ENCODE results near the gene CCDC18.
"Not testable (repeated sequence)": the region's sequence is repeated elsewhere in the genome, so short reads cannot be mapped to it uniquely, and the experiment has no call there.

CCDC18 gene

GRCh38 chr1:93260726-93261125 lies 80.2 kb downstream of the CCDC18 start:
- H3K79me2 ChIP-seq (ENCODE audit: control insufficient read depth, insufficient read depth, low read length, unreplicated experiment); H3K27me3 ChIP-seq (ENCODE audit: insufficient read depth, low read length); H2AFZ ChIP-seq (ENCODE audit: low read length, unreplicated experiment); H3K4me3 ChIP-seq (ENCODE audit: low read depth, low read length); H3K27ac ChIP-seq (ENCODE audit: low read depth, low read length); H3K4me1 ChIP-seq (ENCODE audit: control insufficient read depth, insufficient read depth, low read length, unreplicated experiment): not testable (repeated sequence)
- peaks cover 53% of the 10 kb centered on the region for H3K36me3 ChIP-seq (ENCODE audit: insufficient read depth, low read length)

GRCh38 chr1:93262645-93263044 lies 82.1 kb downstream of the CCDC18 start:
- H3K4me1 ChIP-seq (ENCODE audit: control insufficient read depth, insufficient read depth, low read length, unreplicated experiment): peaks cover 2% of the 10 kb centered on the region
- no peak overlapping the region for H2AFZ ChIP-seq (ENCODE audit: low read length, unreplicated experiment)
- H3K27me3 ChIP-seq (ENCODE audit: insufficient read depth, low read length): no peaks in the 10 kb centered on the region
- peaks cover 56% of the 10 kb centered on the region for H3K36me3 ChIP-seq (ENCODE audit: insufficient read depth, low read length)
- no peak overlapping the region for H3K4me3 ChIP-seq (ENCODE audit: low read depth, low read length)
- H3K79me2 ChIP-seq (ENCODE audit: control insufficient read depth, insufficient read depth, low read length, unreplicated experiment): no peaks in the 10 kb centered on the region
- H3K27ac ChIP-seq (ENCODE audit: low read depth, low read length): no peak overlapping the region

- H3K4me3 ChIP-seq (ENCODE audit: low read depth, low read length): not testable (repeated sequence)
Measured at GRCh38 chr1:93268888-93269287, 88.4 kb downstream of the CCDC18 start.

GRCh38 chr1:93275262-93275633 lies 94.7 kb downstream of the CCDC18 start:
- H3K36me3 ChIP-seq (ENCODE audit: insufficient read depth, low read length); H3K4me1 ChIP-seq (ENCODE audit: control insufficient read depth, insufficient read depth, low read length, unreplicated experiment); H2AFZ ChIP-seq (ENCODE audit: low read length, unreplicated experiment); H3K4me3 ChIP-seq (ENCODE audit: low read depth, low read length); H3K79me2 ChIP-seq (ENCODE audit: control insufficient read depth, insufficient read depth, low read length, unreplicated experiment); H3K27ac ChIP-seq (ENCODE audit: low read depth, low read length); H3K27me3 ChIP-seq (ENCODE audit: insufficient read depth, low read length): not testable (repeated sequence)

More at GRCh38 chr1:93268888-93269287, 88.4 kb downstream of the CCDC18 start:
- H3K27ac ChIP-seq (ENCODE audit: low read depth, low read length); H2AFZ ChIP-seq (ENCODE audit: low read length, unreplicated experiment); H3K27me3 ChIP-seq (ENCODE audit: insufficient read depth, low read length); H3K4me1 ChIP-seq (ENCODE audit: control insufficient read depth, insufficient read depth, low read length, unreplicated experiment); H3K79me2 ChIP-seq (ENCODE audit: control insufficient read depth, insufficient read depth, low read length, unreplicated experiment): not testable (repeated sequence)
- H3K36me3 ChIP-seq (ENCODE audit: insufficient read depth, low read length): peaks cover 19% of the 10 kb centered on the region

GRCh38 chr1:93275634-93276295 lies 95.2 kb downstream of the CCDC18 start:
- Histone ChIP-seq H3K36me3 (ENCODE audit: insufficient read depth, low read length) (peaks cover 10% of the 10 kb centered on the region; the same call in 1 of the 2 replicates), H3K4me1 (ENCODE audit: control insufficient read depth, insufficient read depth, low read length, unreplicated experiment) (no peaks in the 10 kb centered on the region), H2AFZ (ENCODE audit: low read length, unreplicated experiment) (no peak overlapping the region), H3K4me3 (ENCODE audit: low read depth, low read length) (no peak overlapping the region), H3K79me2 (ENCODE audit: control insufficient read depth, insufficient read depth, low read length, unreplicated experiment) (no peaks in the 10 kb centered on the region), H3K27ac (ENCODE audit: low read depth, low read length) (no peak overlapping the region), H3K27me3 (ENCODE audit: insufficient read depth, low read length) (no peaks in the 10 kb centered on the region)

- not testable (repeated sequence) for H3K27me3 ChIP-seq (ENCODE audit: insufficient read depth, low read length); H3K4me3 ChIP-seq (ENCODE audit: low read depth, low read length); H3K4me1 ChIP-seq (ENCODE audit: control insufficient read depth, insufficient read depth, low read length, unreplicated experiment); H3K36me3 ChIP-seq (ENCODE audit: insufficient read depth, low read length); H3K79me2 ChIP-seq (ENCODE audit: control insufficient read depth, insufficient read depth, low read length, unreplicated experiment); H2AFZ ChIP-seq (ENCODE audit: low read length, unreplicated experiment); H3K27ac ChIP-seq (ENCODE audit: low read depth, low read length)
Measured at GRCh38 chr1:93277530-93277929, 97.0 kb downstream of the CCDC18 start.

- Histone ChIP-seq H3K36me3 (ENCODE audit: insufficient read depth, low read length) (peaks cover 10% of the 10 kb centered on the region), H3K4me3 (ENCODE audit: low read depth, low read length) (no peak overlapping the region), H2AFZ (ENCODE audit: low read length, unreplicated experiment) (no peak overlapping the region), H3K4me1 (ENCODE audit: control insufficient read depth, insufficient read depth, low read length, unreplicated experiment) (no peaks in the 10 kb centered on the region), H3K79me2 (ENCODE audit: control insufficient read depth, insufficient read depth, low read length, unreplicated experiment) (no peaks in the 10 kb centered on the region), H3K27me3 (ENCODE audit: insufficient read depth, low read length) (no peaks in the 10 kb centered on the region), H3K27ac (ENCODE audit: low read depth, low read length) (no peak overlapping the region)
Measured at GRCh38 chr1:93283496-93283895, 103.0 kb downstream of the CCDC18 start.

GRCh38 chr1:93288558-93288957 lies 108.0 kb downstream of the CCDC18 start:
- H3K27ac ChIP-seq (ENCODE audit: low read depth, low read length): no peak overlapping the region
- no peaks in the 10 kb centered on the region for H3K79me2 ChIP-seq (ENCODE audit: control insufficient read depth, insufficient read depth, low read length, unreplicated experiment)
- H3K4me3 ChIP-seq (ENCODE audit: low read depth, low read length): no peak overlapping the region
- H2AFZ ChIP-seq (ENCODE audit: low read length, unreplicated experiment): no peak overlapping the region
- no peaks in the 10 kb centered on the region; the same call in 1 of the 2 replicates for H3K36me3 ChIP-seq (ENCODE audit: insufficient read depth, low read length)
- no peaks in the 10 kb centered on the region for H3K4me1 ChIP-seq (ENCODE audit: control insufficient read depth, insufficient read depth, low read length, unreplicated experiment)
- H3K27me3 ChIP-seq (ENCODE audit: insufficient read depth, low read length): no peaks in the 10 kb centered on the region

- Histone ChIP-seq H3K27ac (ENCODE audit: low read depth, low read length) (no peak overlapping the region), H3K27me3 (ENCODE audit: insufficient read depth, low read length) (no peaks in the 10 kb centered on the region), H3K36me3 (ENCODE audit: insufficient read depth, low read length) (no peaks in the 10 kb centered on the region), H2AFZ (ENCODE audit: low read length, unreplicated experiment) (no peak overlapping the region), H3K4me3 (ENCODE audit: low read depth, low read length) (no peak overlapping the region), H3K79me2 (ENCODE audit: control insufficient read depth, insufficient read depth, low read length, unreplicated experiment) (no peaks in the 10 kb centered on the region), H3K4me1 (ENCODE audit: control insufficient read depth, insufficient read depth, low read length, unreplicated experiment) (no peaks in the 10 kb centered on the region)
Measured at GRCh38 chr1:93296555-93297154, 116.1 kb downstream of the CCDC18 start.

GRCh38 chr1:93301131-93301530 lies 120.6 kb downstream of the CCDC18 start:
- no peak overlapping the region for H3K4me3 ChIP-seq (ENCODE audit: low read depth, low read length)
- H2AFZ ChIP-seq (ENCODE audit: low read length, unreplicated experiment): no peak overlapping the region
- no peak overlapping the region for H3K27ac ChIP-seq (ENCODE audit: low read depth, low read length)
- no peaks in the 10 kb centered on the region for H3K79me2 ChIP-seq (ENCODE audit: control insufficient read depth, insufficient read depth, low read length, unreplicated experiment)
- H3K27me3 ChIP-seq (ENCODE audit: insufficient read depth, low read length): no peaks in the 10 kb centered on the region
- no peaks in the 10 kb centered on the region for H3K36me3 ChIP-seq (ENCODE audit: insufficient read depth, low read length)
- H3K4me1 ChIP-seq (ENCODE audit: control insufficient read depth, insufficient read depth, low read length, unreplicated experiment): peaks cover 3% of the 10 kb centered on the region

GRCh38 chr1:93302078-93302477 lies 121.6 kb downstream of the CCDC18 start:
- Histone ChIP-seq H3K4me1 (ENCODE audit: control insufficient read depth, insufficient read depth, low read length, unreplicated experiment) (peaks cover 3% of the 10 kb centered on the region), H3K36me3 (ENCODE audit: insufficient read depth, low read length) (no peaks in the 10 kb centered on the region), H3K27me3 (ENCODE audit: insufficient read depth, low read length) (no peaks in the 10 kb centered on the region), H3K4me3 (ENCODE audit: low read depth, low read length) (no peak overlapping the region), H2AFZ (ENCODE audit: low read length, unreplicated experiment) (no peak overlapping the region), H3K79me2 (ENCODE audit: control insufficient read depth, insufficient read depth, low read length, unreplicated experiment) (no peaks in the 10 kb centered on the region), H3K27ac (ENCODE audit: low read depth, low read length) (no peak overlapping the region)

Measured in ACC112 (cell line).